GM21529 (cell line): Measurements from ENCODE around the gene DOLPP1.

Experiments
- ATAC-seq: cut with Tn5 transposase; IDR thresholded peaks from one replicate; pipeline ENCODE4 v1.9.1; 2021; ENCODE audit not compliant: unreplicated experiment

The DOLPP1 gene

DNA sequence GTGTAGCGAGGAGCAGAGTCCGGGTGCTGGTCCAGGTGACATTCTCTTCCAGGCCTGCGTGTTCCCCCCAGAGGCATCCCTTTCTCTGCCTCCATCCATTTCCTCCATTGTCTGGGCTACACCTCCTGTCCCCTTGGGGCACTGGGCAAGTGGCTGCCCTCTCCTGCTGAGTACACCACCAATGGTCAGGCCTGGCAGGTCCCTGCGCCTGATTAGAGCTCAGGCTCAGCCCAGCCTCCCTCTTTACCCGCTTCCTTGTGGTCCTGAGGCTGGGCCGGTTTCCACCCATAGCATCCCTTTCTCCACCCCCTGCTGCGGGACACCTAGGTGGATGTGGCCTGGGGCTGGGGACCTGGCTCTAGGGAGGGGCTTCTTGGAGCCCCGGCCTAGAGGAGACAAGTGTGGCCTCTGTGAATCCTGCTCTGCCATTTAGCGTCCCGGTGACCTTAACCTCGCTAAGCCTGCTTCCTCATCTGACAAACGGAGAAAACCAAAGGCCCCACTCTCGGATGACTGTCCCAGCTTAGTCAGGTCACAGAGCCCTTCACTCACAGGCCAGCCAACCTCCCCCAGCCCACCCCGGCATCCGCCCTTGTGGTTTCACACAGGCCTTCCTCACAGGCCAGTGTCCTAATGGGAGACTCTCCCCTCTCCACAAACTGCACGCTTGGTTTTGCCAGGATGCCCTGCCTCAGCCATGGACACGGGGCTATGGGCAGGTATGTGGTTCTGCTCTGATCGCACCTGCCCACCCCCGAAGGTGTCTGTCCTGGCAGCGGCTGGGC is 12.9 kb downstream of the DOLPP1 start:
- ATAC-seq: no peak

DNA sequence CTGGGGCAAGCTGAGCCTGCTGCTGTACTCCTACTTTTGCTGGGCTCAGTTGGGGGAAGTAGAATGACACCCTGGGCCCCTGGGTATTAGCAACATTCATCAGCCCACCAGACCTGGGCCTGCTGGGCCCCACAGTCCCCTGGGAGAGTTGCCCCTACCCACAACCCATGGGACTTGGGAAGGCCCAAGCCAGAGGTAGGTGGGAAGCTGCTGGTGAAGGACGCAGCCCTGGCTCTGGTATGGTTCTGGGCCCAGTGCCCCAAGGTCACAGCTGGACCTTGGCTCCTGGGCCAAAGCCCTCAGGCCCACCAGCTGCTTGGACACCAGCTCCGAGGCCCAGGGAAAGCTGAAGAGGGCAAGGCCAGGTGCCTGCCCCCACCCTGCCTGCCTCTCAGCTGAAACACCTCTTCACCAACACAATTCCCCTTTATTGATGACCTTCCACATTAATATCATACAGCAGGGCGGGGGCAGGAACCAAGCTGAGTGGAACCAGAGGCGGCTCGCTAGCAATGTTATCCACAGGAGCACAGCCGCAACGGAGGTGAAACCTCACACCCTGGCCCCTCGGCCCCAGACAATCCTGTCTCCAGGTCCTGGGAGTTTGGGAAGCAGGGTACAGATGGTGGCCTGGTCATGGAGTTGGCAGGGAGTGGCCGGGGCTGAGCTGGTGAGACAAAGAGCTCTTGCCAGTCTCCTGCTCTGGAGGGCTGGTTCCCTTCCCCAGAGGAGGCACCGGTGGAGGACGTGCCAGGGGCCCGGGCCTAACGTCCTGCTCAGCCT is 13.7 kb downstream of the DOLPP1 start:
- no peak for ATAC-seq

DNA sequence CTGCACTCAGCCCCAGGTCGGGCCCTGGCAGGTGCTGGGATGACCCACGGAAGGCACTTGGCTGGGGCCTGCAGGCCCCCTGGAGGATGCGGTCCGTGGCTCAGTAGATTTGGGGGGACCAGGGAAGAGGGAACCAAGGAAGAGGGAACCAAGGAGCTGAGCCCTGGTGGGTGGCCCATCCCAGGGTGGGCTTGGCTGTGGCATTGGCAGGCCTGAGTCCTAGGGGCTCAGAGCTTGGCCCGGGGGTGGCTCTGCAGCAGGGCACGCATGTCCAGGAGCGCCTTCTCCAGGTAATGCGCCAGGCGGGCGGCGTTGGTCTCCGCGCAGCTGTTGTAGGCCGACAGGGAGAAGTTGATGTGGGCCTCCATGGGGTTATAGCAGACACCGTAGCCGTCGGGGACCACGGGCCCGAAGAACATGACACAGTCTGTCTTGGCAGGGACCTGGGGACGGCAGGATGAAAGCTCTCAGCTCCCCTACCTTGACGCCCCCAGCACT is 14.3 kb downstream of the DOLPP1 start:
- no peak for ATAC-seq

DNA sequence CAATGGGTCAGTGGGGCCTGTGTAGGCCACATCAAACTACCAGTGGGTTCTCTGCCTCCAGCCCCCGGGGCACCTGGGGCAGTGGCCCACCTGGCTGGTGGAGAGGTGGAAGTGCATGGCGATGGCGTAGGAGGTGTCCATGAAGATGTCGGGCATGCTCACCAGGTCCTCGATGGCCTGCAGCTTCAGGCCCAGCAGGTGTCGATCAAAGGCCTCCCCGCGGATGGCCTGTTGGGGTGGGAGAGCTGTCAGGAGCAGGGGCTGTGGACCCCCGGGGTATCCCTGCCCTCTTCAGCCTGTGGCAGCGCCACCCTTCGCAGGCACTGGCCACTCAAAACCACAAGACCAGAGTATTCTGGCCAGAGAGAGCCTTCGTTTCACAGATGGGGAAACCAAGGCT is 15.0 kb downstream of the DOLPP1 start:
- no peak for ATAC-seq

DNA sequence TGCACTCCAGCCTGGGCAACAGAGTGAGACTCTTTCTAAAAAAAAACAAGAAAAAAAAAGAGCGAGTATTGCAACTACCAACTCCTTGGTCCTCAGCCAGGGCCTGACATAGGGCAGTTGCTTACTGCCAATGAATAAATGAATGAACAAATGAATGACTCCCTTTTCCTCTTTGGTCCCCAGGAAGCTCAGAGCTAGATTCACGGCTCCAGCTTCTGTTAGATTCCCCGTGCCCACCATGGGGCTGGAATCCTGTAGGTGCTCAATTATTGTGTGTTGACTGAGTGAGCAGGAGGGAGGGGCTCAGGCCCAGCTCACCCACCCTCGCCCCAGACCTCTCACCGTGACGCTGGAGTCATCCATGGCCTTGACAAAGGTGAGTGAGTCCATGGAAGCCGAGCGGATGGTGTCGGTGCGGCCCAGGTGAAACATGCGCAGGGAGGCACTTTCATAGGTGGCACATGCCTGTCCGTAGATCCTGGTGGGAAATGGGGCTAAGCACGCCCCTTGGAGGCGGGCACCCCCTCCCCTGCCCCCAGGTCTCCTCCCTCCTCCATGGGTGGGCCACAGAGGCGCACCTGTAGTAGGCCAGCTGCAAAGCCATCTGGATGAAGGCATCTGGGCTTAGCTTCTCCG is 16.9 kb downstream of the DOLPP1 start:
- no peak for ATAC-seq

DNA sequence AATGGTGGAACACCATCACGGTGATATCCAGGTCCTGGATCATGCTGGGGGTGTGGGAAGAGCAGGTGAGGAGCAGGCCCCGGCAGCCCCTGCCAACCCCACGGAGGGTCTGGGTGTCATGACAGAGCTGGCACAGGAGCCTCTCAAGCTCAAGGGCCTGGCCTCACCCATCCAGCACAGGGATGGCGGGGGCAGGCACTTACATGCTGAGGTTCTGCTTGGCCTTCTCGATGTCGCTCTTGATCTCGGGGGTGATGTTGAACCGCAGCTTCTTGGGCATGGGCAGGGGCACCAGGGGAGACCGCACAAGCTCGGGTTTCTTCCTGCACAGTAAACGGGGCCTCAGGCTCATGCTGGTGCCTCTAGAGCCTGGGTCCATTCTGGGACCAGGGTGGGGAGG is 17.4 kb downstream of the DOLPP1 start:
- ATAC-seq: no peak

DNA sequence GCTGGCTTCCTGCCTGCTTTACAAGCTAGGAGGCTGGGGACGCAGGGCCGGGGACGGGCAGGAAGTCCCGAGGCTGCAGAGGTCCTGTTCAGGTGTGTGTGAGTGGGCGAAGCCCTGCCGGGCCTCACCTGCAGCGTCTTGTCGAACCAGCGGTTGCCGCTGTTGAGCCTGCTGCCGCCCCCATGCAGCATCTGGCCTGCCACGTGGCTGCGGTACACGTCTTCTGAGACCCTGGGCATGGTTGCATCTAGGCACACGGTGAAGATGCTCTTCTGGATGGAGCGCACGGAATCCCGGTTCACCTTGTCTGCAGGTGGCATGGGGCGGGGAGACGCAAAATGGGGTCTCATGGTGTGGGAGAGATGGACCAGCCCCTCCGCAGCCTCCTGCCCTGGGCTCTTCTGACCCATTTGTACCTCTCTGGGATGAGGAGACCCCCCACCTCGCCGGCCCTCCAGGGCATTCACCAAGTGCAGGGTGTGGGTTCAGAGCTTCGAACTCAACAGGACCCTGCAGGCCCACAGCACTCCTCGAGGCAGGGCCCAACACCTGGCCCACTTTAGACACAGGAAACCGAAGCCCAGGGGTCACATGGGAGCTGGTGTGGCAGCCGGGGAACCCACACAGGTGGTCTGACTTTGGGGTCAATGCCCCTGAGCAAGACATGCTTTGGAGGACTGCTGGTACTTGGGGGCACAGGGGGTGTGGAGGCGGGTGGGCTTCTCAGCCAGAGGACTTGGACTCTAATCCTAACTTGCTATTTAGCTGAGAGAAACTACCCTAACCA is 19.7 kb downstream of the DOLPP1 start:
- no peak for ATAC-seq

DNA sequence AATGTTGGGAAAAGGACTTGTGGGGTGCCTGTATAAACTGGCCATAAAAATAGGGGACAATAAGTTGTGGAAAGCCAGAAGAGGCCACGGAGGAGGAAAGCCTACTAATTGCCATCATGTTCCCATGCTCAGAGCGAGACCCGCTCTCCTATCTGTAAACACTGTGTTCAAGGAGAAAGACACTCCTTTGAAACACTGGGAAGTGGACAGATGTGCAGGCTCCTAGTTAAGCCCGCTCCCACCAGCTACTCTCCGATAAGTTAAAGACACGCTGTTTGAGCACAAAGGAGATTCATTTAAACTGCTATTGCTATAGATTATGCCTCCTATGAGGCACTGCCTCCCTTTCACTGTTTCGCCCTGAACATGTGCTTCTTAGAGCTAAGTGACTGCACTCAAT is 20.4 kb downstream of the DOLPP1 start:
- no peak for ATAC-seq

DNA sequence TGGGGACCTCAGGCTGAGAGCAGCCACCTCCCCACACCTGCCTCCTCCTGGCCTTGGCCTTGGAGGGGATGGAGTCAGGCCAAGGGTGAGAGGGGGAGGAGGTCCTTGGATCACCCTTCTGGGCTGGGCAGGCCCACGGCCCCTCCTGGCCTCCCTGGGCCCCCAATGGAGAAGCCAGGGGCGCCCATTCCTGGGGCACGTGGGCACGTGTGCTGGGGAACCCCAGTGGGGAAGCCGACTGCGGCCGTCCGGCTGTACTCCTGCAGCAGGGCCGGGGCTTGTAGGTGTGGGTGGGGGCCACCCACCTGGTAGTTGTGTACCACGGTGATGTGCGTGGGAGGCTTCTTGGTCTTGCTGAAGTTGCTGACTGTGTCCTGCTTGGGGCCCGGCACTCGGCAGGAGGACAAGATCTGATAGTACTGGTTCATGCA is 21.2 kb downstream of the DOLPP1 start:
- ATAC-seq: no peak

DNA sequence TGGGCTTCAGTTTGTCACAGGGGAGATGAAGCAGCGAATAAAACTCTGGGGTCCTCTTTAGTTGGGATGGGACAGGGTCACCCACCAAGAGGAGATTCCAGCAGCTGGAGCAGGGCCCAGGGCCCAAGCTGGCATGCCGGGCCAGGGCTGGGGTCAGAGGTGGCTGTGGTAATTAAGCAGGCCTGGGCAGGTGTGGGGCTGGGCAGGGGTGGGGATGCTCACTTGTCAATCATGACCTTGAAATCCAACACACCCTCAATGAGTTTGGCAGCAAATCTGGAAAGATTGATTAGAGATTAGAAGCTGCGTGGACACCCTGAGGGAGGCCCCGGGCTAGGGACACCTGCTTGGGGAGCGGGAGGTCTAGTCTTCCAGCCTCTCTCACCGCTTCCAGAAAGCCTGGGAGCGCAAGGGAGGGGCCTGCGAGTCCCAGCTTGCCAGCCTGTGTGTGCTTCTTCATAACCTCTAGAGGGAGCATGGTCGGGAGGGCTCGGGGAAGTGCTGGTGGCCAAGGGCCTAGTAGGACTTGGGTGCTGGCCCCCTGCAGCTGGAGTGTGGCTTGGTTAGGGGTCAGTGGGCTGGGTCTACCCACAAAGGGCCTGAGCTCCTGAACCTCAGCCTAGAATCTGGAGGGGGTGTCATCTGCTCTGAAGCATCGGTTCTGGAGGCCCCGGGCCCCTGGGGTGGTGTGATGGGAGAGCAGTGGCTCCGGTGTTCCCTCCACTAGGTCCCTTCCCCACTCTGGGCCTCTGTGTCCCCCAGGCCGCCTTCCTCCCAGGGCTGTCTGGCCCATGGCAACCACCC is 22.1 kb downstream of the DOLPP1 start:
- no peak for ATAC-seq

DNA sequence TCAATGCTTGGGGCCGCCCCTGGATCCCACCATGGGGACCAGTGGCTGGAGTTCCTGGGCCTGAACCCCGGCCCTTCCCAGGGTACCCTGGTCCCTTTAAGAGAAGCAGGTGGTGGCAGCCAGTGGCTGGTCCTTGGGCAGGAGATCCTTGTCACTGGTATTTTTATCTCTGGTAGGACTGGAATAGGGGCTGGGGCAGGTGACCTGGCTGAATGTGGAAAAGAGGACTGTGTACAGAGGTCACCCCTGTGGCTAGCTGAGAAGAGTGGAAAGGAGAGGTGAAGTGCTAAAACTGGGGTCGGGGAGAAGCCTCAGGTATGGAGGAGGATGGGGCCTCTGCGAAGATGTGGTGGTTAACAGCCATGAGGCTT is 22.7 kb downstream of the DOLPP1 start:
- no peak for ATAC-seq

DNA sequence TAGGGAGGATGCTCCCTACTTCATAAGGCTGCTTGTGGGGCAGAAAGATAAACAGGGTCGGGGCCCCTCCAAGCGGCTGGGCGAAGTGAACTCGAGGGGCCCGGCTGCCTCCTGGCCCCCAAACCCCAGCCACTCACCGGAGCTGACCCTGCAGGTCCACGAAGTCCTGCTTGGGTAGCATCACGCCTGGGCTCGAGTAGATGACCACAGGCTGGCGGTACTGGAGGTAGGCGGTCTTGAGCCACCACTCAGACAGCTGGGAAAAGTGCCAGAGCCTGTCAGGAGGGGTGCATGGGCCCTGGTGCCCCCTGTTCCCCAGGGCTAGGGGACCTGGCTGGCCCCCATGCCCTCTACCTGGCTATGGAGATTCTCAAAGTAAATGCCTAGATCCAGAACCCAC is 23.1 kb downstream of the DOLPP1 start:
- no peak for ATAC-seq

DNA sequence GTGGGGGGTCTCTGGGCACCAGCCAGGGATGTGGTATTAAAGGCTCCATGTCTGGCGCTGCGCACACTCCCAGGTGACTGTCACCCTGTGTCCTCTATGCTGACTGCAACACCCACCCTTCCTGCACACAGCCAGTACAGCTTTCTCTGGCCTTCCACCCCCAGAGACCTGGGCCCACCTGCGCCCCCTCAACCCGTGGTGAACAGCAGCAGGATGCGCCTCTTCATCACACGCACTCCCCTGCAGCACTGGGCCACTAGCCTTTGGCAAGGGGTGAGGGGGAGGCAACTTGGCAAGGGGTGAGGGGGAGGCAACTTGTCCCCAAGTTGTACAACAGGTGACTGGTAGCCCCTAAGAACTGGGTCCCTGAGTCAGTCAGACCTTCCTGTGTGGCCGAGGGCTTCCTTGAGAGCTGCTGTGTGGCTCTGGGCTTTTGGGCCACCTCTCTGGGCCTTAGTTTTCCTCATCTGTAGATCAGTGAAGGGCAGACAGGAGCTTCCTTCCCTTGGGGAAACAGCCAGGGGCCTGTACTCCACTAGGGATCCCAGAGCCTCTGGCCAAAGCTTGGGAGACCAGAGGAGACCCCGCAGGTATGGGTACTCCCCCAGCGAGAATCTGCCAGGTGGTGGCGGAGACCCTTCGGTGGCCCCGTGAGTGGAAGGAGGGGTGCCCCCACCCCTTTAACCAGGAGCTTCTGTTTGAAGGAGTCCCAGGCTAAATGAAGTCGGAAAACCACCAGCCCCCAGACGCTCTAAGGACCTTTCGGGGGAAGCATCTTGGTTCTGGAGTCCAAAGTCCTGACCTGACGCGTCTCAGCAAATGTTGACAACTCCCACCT is 25.2 kb downstream of the DOLPP1 start:
- ATAC-seq: no peak

DNA sequence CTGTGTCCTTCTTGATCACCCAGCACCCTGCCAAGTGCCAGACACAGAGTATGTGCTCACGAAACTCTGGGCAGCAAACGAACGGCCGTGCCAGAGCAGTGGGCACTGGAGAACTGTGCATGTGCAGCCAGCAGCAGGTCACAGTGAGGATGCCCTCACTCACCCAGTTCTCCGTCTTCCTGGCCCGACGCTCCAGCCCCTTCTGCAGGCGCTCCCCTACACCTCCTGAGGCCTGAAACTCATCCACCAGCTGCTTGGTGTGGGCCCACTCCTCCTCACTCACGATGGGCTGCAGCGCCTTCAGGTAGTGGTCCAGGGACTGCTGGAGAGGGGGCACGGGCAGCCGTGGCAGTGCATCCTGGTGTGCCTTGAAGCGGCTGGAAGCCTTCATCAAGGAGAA is 26.7 kb downstream of the DOLPP1 start:
- ATAC-seq: no peak

DNA sequence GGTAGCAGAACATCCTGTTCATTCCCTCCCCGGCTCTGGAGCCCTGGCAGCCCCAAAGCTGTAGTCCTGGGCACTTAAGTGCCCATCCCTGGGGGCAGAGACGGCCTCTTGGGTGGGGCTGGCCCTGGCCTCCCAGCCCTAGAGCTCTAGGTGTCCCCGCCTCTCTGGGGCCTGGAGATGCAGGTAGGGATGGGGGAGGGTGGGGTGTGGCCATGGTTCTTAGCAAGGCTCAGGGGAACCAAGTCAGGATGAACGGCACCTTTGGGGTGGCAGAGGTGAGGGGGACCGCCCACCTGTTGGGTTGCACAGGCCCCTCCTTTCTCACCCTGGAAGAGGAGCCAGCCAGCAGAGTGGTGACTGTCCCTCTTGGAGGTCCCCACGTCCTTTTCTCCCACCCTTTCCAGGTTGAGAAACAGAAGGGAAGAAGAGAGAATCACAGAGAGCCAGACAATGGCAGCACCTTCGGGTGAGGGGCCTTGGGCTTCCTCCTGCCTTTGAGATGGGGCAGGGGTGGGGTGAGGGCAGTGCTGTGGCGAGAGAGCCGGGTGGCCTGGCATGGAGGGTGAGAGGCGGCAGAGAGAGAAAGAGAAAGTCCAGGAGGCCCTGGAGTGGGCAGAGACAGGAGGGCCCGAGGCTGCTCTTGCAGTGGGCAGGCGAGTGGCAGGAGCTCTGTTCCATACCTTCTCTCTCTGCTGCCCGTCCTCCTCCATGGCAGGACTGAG is 27.3 kb downstream of the DOLPP1 start:
- no peak for ATAC-seq

DNA sequence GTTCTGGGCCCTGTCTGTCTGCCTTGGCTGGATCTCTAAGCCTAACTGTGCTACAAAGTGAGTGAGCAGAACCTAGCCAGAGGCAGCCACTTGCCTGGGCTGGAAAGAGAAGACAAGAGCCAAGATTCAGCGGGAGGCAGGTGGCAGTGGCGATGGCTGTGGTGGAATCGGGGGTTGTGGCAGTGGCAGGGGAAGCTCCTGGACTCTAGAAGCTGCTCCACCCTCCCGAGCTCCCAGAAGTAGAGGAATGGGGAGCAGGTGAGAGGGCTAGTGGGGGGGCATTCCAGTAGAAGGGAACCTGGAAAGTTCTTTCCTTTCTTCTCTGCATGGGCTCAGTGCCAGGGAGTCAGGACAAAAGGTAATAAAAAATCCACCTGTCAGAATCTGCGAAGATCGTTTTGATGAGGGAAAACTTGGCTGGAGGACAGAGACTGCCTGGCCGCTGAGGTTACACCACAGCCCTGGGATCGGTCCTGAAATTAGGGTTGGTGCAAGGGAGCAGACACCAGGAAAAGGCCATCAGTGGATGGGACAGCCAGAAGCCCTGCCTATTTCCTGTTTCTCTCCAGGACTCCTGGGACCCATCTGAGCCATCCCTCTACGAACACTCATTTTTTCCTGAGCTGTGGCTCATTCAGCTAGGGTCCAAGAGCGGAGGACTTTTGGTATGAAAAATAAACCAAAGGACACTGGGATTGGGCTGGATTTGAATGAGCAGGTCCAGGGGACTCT is 28.1 kb downstream of the DOLPP1 start:
- ATAC-seq: no peak

DNA sequence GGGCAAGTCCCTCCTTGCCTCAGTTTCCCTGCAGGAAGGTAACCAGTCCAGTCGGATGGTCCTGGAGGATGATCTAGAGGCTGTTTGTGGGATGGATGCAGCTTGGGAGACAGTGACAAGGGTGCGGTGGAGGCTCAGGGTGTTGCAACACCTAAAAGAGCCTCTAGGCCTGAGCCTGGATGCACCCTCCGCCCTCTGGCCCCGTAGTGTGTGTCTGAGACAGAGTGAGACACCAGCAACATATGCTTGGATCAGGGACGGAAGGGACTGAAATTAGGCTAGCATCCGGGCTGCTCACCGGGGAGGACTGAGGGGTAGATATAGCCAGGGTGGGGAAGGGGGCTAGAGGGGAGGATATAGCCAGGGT is 28.6 kb downstream of the DOLPP1 start:
- ATAC-seq: no peak
